ENCODE results near the gene TAS1R1. TPM values are rescaled to one million over a fixed set of nuclear protein-coding genes. Genes with fewer than 3 reads are reported as not detected.

TAS1R1 gene
- not detected for total RNA-seq (ENCODE audit: insufficient read depth, low replicate concordance)

DNA sequence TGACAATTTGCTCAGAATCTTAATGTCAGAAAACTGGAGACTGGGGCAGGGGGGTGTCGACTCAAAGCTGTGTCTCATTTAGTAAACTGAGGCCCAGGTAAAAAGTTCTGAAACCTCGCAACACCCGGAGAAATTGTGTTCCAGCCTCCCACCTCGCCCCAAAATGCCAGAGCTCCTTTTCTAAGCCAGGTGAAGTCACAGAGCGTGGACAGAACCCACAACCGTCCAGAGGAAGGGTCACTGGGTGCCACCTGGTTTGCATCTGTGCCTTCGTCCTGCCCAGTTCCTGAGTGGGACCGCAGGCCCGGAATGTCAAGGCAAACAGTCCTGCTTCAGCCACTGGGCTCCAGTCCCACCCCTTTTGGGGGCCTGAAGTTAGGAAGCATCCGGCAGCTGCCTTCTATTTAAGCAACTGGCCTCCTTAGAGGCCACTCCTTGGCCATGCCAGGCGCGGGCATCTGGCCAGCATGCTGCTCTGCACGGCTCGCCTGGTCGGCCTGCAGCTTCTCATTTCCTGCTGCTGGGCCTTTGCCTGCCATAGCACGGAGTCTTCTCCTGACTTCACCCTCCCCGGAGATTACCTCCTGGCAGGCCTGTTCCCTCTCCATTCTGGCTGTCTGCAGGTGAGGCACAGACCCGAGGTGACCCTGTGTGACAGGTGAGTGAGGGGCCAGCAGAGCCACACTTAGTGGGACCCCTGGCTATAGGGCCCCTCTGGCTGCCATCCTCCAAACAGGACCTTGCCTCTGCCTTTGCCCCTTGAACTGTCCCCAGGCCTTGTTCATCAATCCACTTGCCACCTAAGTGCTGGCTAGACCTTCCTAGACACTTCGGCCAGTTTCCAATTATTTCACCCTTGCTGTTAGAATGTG, at the start of gene TAS1R1:
Gene TAS1R1 (plus strand): TSS at position 401 of the 872 bp plus-strand sequence. CDS start 67 bp downstream, at position 468.
- no peak for DNase-seq (ENCODE audit: low spot score)

GRCh38 chr1:6505367-6506209, 49.5 kb upstream of the TAS1R1 start:
- no peak for DNase-seq (ENCODE audit: low spot score)

- no peak for DNase-seq (ENCODE audit: low spot score)
These were observed 48.7 kb upstream of the TAS1R1 start for GRCh38 chr1:6506210-6507036.

GRCh38 chr1:6507037-6507428, 48.1 kb upstream of the TAS1R1 start:
- no peak for DNase-seq (ENCODE audit: low spot score)

DNA sequence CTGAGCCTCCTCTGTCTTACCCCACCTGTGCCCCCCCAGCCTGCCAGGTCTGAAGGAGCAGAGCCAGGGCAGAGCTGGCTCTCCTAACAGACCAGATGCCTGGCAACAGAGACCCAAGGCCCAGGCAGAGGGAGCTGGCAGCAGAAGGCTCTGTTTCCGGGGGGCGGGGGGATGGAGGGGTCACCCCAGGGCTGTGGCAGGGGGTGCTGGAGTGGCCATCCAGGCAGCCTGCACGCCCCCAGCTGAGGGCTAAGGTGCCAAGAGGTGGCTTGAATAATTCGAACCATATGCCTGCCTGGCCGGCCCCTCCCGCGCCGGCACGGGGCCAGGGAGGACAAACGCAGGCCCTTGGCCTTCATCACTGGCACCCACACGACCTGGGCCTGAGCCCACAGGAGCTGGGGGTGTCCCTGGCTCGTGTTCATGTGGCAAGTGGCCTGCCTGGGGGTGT, 47.6 kb upstream of the TAS1R1 start:
- no peak for DNase-seq (ENCODE audit: low spot score)

DNA sequence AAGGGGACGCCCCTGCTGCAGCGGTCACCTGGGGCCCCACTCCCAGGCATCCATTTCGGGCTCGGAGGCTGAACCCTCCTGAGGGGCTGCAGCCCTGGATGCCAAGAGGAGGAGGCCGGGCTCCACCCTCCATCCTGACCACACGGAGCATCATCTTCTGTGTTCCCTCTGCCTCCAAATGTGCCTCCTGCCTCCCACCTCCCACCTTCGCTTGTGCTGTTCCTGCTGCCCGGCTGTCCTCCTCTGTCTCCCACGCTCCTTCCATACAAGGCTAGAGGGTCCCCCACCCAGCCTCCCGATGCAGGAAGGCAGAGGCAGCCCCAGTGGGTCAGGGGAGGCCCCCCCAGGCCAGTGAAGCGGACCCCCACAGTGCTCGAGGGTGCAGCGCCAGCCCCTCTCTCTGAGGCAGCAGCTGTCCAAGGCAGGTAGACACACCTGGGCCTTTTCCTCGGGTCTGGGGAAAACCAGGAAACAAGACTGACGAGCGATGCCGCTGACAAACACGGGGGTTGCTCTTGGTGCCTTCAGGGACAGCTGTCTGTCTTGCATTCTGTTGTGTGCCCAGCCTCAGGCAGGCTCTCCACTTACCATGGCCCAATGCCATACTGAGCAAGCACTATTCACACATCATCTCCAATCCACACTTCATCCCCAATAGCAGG, 46.8 kb upstream of the TAS1R1 start:
- no peak for DNase-seq (ENCODE audit: low spot score)

DNA sequence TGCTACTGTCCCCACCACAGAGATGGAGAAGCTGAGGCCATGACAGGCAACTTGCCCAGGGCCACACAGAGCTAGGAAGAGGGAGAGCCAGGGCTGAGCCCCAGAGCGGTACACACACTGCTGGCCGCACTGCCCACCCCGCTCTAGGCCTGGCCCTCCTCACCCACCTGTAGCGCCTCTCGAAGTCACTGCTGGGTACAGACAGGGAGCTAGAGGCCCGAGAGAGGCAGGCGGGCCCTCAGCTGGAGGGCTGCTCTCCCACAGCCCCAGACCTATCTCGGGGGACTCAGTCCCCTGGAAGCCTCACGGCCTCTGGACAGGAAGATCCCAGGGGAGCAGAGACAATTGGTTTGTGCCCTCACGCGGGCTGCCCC, 46.3 kb upstream of the TAS1R1 start:
- DNase-seq (ENCODE audit: low spot score), result no peak

DNA sequence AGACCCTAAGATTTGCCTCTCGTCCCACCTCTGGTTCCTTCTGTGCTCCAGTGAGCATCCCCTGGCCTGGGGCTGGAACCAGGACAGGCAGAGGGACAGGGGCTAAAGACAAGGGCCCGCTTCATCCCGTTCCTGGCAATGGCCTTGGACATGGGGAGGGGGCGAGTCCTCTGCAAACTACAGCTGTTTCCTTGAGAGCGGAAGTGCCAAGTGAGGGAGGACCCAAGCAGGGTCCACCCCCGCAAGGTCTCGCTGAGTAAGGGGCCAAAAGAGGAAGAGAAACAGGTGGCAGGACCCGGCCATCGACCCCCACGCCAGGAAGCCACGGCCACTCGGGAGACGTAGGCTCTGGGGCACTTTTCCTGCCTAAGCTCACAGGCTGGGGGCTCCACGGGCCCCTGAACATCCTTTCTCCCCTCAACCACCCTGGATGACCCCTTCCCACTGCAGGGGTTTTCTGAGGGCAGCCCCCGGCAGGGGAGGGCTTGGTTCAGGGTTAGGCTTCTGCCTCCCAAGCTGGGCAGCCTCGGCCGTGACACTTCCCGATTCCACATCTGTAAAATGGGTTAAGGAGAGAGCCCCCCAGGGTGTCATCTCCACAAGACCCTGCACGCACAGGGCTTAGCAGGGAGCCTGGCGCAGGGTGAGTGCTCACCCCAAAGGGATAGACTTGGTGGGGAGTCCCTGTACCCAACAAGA, 45.7 kb upstream of the TAS1R1 start:
- DNase-seq (ENCODE audit: low spot score), result no peak

- DNase-seq (ENCODE audit: low spot score), result no peak
These were observed 45.2 kb upstream of the TAS1R1 start for GRCh38 chr1:6509919-6510291.

- no peak for DNase-seq (ENCODE audit: low spot score)
These were observed 44.6 kb upstream of the TAS1R1 start for GRCh38 chr1:6510493-6510892.

- no peak for DNase-seq (ENCODE audit: low spot score)
These were observed 44.1 kb upstream of the TAS1R1 start for GRCh38 chr1:6511056-6511455.

DNA sequence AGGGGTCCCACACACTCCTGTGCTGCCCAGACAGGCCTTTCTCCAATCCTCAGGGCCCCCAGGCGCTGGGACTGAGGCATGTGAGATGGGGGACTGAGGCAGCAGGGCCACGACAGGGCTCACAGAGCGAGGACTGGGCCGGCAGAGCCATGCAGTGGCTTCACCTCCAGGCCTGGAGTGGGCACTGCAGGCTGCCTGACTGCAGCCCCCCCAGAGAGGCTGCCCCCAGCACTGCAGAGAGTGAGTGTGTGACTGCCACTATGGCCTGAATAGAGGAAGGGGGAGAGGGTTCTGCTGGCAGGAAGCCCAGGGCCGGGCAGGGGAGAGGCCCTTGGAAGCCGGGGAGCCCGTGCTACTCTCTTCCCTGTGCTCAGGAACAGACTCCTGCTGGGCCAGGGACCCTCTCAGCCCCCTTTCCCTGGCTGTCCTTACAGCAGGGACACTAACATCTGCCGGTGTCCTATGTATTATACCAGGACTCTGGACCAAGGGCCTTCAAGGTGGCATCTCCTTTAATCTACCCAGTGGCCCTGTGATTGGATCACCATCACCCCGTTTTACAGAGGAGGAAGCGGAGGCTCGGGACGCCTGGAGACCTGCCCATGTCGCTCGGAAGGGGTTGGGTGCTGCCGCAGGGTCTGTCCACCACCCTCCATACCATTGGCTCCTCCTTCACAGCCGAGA, 43.4 kb upstream of the TAS1R1 start:
- DNase-seq (ENCODE audit: low spot score), result no peak

GRCh38 chr1:6512245-6512907, 42.7 kb upstream of the TAS1R1 start:
- DNase-seq (ENCODE audit: low spot score), result no peak

- DNase-seq (ENCODE audit: low spot score), result no peak
These were observed 42.2 kb upstream of the TAS1R1 start for GRCh38 chr1:6512908-6513280.

DNA sequence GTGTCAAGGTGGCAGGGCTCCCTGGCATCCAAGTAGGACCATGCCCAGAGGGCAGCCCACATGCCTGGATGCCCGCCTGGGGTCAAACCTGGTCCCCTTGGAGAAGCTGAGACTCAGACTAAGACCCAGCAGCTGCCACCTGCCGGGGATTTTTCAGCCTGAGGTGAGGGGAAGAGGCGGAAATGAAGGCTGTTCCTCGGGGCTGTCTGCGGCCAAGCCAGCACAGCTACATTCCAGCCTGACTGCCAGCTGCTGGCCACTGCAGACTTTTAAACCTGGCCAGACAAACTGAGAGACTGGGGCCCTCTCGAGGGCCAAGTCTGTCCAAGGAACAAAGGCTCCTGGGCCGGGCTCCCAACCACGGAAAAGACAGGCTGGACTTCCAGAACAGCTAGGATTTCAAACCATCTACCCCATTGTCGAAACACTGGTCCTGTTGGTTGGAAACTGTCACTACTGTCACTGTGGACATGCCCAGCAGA, 41.7 kb upstream of the TAS1R1 start:
- no peak for DNase-seq (ENCODE audit: low spot score)

- DNase-seq (ENCODE audit: low spot score), result no peak
These were observed 39.3 kb upstream of the TAS1R1 start for GRCh38 chr1:6515771-6516170.

GRCh38 chr1:6517435-6517851, 37.7 kb upstream of the TAS1R1 start:
- no peak for DNase-seq (ENCODE audit: low spot score)

GRCh38 chr1:6519491-6519934, 35.6 kb upstream of the TAS1R1 start:
- no peak for DNase-seq (ENCODE audit: low spot score)

All from umbilical cord (tissue), 2 donors.